Peyer's patch (tissue), 4 donors: ENCODE data around the gene SLC9A7.

Source experiments
- POLR2A ChIP-seq, 2 donors: fragments of 450-650 bp; IDR thresholded peaks; one replicate each; pipeline ENCODE4 v1.5.1; 2017; ENCODE audit warnings: antibody characterized with exemption in 2 of 2, mild to moderate bottlenecking in 2 of 2, moderate library complexity in 2 of 2
- TF ChIP-seq, protein P1 (sequence below), 6 experiments: fragments of 450-650 bp in 4 of 6; fragments of 200-600 bp in 2 of 6; sonication (generic) in 1 of 6; IDR thresholded peaks; one replicate each; pipeline ENCODE4 v1.5.1; 2017 to 2019; ENCODE audit warnings: antibody characterized with exemption in 6 of 6, mild to moderate bottlenecking in 3 of 6, moderate library complexity in 1 of 6

DNA sequence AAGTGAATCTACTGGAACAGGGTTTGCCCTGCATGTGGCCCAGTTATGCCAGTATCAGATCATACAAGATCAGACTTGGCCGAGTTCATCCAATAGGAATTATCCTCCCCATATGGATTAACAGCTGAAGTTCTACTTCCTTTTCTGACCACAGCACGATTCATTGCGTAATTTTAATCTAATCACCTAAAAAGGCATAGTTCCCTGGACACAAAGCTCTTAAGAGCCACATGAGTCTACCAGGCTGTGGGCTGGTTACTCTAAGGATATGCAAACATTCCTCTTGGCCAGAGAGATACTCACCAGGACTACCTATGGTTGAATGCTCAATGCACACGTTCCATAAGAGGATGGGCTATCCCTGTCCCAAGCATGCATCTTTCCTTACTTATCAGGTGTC is 138.4 kb downstream of the SLC9A7 start:
- TF ChIP-seq, protein P1, sequence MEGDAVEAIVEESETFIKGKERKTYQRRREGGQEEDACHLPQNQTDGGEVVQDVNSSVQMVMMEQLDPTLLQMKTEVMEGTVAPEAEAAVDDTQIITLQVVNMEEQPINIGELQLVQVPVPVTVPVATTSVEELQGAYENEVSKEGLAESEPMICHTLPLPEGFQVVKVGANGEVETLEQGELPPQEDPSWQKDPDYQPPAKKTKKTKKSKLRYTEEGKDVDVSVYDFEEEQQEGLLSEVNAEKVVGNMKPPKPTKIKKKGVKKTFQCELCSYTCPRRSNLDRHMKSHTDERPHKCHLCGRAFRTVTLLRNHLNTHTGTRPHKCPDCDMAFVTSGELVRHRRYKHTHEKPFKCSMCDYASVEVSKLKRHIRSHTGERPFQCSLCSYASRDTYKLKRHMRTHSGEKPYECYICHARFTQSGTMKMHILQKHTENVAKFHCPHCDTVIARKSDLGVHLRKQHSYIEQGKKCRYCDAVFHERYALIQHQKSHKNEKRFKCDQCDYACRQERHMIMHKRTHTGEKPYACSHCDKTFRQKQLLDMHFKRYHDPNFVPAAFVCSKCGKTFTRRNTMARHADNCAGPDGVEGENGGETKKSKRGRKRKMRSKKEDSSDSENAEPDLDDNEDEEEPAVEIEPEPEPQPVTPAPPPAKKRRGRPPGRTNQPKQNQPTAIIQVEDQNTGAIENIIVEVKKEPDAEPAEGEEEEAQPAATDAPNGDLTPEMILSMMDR (IDR thresholded peaks at IDR 0.05): no peak
- TF ChIP-seq POLR2A (IDR thresholded peaks at IDR 0.05): no peak
